Tibial artery (tissue), 4 donors: ENCODE results near the gene POGK.
"Not testable (repeated sequence)": the region's sequence is repeated elsewhere in the genome, so short reads cannot be mapped to it uniquely, and the experiment has no call there.

Experiments
- DNase-seq, 2 donors: peaks; one replicate each; pipeline ENCODE4 v3.0.0-alpha.2; 2019
- H3K27ac ChIP-seq, 2 donors: fragments of 200-600 bp; sonication (generic) in 1 of 2; 1 replicate in 1 of 2; 2 replicates in 1 of 2; pipeline ENCODE4 v1.5.1; 2018 to 2019; ENCODE audit warnings: mild to moderate bottlenecking in 1 of 2
- H3K27me3 ChIP-seq, 2 donors: fragments of 200-600 bp; sonication (generic) in 1 of 2; one replicate each; pipeline versions ENCODE4 v1.5.1 to v1.6.0; 2016 to 2019
- H3K36me3 ChIP-seq, 3 donors: fragments of 200-600 bp; sonication (generic) in 2 of 3; one replicate each; pipeline ENCODE4 v1.5.1; 2016 to 2019; ENCODE audit warnings: mild to moderate bottlenecking in 2 of 3
- H3K4me1 ChIP-seq, 4 donors: fragments of 200-600 bp; sonication (generic) in 2 of 4; 1 replicate in 3 of 4; 2 replicates in 1 of 4; pipeline ENCODE4 v1.5.1; 2016 to 2019
- H3K4me3 ChIP-seq, 2 donors: fragments of 200-600 bp; sonication (generic) in 1 of 2; 1 replicate in 1 of 2; 2 replicates in 1 of 2; pipeline ENCODE4 v1.5.1; 2018 to 2019; ENCODE audit warnings: mild to moderate bottlenecking in 2 of 2
- H3K9me3 ChIP-seq, 3 donors: fragments of 200-600 bp; sonication (generic) in 1 of 3; one replicate each; pipeline ENCODE4 v1.5.1; 2016 to 2019
- intact Hi-C: fragments of 100-400 bp; cut with DNase I; formaldehyde crosslinking; loops from one replicate; pipeline ENCODE4 v1.15.0; 2023; ENCODE audit warnings: low total_unique reads
- TF ChIP-seq, protein P1 (sequence below), 2 experiments: fragments of 200-600 bp in 1 of 2; fragments of 450-650 bp in 1 of 2; IDR thresholded peaks; one replicate each; pipeline ENCODE4 v1.5.1; 2017 to 2019; ENCODE audit warnings: antibody characterized with exemption in 2 of 2, mild to moderate bottlenecking in 1 of 2, moderate library complexity in 1 of 2

The POGK gene

DNA sequence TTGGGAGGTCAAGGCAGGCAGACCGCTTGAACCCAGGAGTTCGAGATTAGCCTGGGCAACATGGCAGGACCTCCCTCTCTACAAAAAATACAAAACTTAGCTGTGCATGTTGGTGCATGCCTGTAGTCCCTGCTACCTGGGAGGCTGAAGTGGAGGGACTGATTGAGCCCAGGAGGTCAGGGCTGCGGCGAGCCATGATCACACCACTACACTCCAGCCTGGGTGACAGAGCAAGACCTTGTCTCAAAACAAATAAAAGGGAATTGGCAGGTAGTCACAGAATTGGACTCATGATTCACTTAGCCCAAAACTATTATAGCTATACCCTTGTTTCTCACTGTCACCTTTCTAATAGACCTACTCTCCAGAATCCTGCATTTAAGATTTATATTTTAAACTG lies 31.3 kb downstream of the POGK start:
- H3K4me3 ChIP-seq: no peak overlapping the region
- TF ChIP-seq, protein P1, sequence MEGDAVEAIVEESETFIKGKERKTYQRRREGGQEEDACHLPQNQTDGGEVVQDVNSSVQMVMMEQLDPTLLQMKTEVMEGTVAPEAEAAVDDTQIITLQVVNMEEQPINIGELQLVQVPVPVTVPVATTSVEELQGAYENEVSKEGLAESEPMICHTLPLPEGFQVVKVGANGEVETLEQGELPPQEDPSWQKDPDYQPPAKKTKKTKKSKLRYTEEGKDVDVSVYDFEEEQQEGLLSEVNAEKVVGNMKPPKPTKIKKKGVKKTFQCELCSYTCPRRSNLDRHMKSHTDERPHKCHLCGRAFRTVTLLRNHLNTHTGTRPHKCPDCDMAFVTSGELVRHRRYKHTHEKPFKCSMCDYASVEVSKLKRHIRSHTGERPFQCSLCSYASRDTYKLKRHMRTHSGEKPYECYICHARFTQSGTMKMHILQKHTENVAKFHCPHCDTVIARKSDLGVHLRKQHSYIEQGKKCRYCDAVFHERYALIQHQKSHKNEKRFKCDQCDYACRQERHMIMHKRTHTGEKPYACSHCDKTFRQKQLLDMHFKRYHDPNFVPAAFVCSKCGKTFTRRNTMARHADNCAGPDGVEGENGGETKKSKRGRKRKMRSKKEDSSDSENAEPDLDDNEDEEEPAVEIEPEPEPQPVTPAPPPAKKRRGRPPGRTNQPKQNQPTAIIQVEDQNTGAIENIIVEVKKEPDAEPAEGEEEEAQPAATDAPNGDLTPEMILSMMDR (IDR thresholded peaks at IDR 0.05): no peak
- no peaks in the 10 kb centered on the region for H3K27me3 ChIP-seq
- intact Hi-C loops: no loop called here
- peaks cover 0 to 18% (median 10%) of the 10 kb centered on the region in 4 donors for H3K4me1 ChIP-seq
- no peak for DNase-seq
- H3K36me3 ChIP-seq: peaks cover 8 to 17% (median 11%) of the 10 kb centered on the region in 3 donors
- H3K27ac ChIP-seq: no peak overlapping the region
- H3K9me3 ChIP-seq: no peaks in the 10 kb centered on the region

DNA sequence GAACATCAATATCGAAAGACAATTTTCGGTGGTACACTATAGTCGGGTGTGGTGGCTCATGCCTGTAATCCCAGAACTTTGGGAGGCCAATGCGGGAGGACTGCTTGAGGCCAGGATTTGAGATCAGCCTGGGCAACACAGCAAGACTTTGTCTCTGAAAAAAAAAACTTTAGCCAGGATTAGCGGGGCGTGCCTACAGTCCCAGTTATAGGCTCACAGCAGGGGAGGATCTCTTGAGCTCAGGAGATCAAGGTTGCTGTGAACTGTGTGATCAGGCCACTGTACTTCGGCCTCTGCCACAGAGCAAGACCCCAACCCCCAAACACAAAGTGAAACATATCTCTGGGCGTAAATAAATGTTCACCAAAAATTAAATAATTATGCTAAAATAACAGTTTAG lies 35.2 kb downstream of the POGK start:
- no peaks in the 10 kb centered on the region for H3K9me3 ChIP-seq
- H3K36me3 ChIP-seq: no peaks in the 10 kb centered on the region
- TF ChIP-seq, protein P1 (IDR thresholded peaks at IDR 0.05): no peak
- no peak overlapping the region for H3K27ac ChIP-seq
- peaks cover 0 to 20% (median 12%) of the 10 kb centered on the region in 4 donors for H3K4me1 ChIP-seq
- DNase-seq: no peak
- intact Hi-C loops: no loop called here
- no peaks in the 10 kb centered on the region for H3K27me3 ChIP-seq
- H3K4me3 ChIP-seq: no peak overlapping the region

DNA sequence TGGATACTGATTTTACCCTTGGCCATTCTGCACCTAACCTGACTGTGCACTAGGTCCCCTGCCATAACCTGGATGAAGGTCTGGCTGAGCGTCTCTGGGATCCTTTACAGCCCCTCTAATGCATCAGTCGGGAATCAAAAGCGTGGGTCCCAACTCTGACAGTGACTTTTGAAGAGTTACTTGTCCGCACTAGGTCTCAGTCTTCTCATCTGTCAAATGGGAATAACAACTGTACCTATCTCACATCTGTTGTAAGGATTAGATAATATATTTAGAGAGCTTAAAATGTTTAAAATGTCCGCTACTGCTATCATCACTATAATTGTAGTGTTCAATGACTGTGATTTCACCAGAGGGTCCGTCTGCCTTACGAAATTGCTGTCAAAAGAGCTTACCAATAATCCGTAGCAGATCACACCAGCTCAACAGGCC lies 36.0 kb downstream of the POGK start:
- Histone ChIP-seq H3K9me3 (no peaks in the 10 kb centered on the region), H3K4me3 (peak overlapping the region; percentile 86 to 89), H3K4me1 (peaks cover 0 to 20% (median 12%) of the 10 kb centered on the region in 4 donors), H3K27me3 (no peaks in the 10 kb centered on the region), H3K36me3 (no peaks in the 10 kb centered on the region), H3K27ac (peak overlapping the region; percentile 89 to 91)
- no peak for DNase-seq
- intact Hi-C loops: loop anchor here (5.0 kb wide), 2 partner anchors 33 to 677 kb away; partner anchors contain the start of gene CREG1
- TF ChIP-seq, protein P1 (IDR thresholded peaks at IDR 0.05): no peak

DNA sequence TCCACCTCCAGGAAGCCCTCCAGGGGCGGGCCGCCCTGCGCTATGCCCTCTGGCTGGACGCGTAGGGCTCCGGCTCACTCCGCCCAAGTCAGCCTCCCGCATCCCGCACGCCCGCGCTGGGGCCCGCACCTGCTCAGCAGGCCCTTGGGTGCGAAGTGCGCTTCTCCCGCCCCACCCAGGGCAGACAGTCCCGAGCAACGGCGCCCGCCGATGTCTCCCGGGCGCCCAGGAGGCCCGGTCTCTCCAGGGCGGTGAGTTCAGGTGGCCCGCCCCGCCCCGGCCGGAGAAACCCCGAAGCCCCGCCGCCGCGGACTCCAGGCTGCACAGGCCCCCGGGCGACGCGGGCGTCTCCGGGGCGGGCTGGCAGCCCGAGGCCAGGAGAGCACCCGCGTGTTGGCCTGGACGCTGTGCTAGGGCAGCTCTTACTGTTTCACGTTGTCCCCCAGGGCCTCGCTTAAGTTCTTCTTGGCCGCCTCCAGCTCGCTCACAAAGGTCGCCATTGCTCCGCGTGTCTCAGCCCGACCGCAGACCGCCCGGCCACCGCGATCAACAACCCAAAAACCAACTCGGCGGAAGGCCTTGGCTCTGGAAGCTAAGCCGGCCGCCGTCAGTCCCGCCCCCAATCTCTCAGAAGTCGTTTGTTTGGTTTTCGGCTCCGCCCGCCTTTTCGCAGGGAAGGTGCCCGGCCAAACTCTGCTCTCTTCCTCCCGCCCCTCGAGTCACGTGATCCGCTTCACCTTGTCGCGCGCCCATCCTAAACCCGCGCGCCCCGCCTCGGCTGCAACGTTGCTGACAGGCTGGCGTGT lies 36.7 kb downstream of the POGK start, which contains the start of gene TADA1:
TSS of gene TADA1 (minus strand) at position 531 of the 806 bp plus-strand sequence. CDS start at position 500, 31 bp downstream.
- Histone ChIP-seq H3K27ac (peak within 1 kb of the TSS; percentile 89 to 91), H3K4me3 (peak within 1 kb of the TSS; percentile 86 to 89), H3K36me3 (no peaks in the 10 kb centered on the region), H3K9me3 (no peaks in the 10 kb centered on the region), H3K27me3 (no peaks in the 10 kb centered on the region), H3K4me1 (peaks cover 0 to 18% (median 12%) of the 10 kb centered on the region in 4 donors)
- TF ChIP-seq, protein P1 (IDR thresholded peaks at IDR 0.05): no peak
- intact Hi-C loops: loop anchor here (5.0 kb wide), 2 partner anchors 34 to 676 kb away; partner anchors contain the start of gene CREG1
- DNase-seq: peak; percentile 99

DNA sequence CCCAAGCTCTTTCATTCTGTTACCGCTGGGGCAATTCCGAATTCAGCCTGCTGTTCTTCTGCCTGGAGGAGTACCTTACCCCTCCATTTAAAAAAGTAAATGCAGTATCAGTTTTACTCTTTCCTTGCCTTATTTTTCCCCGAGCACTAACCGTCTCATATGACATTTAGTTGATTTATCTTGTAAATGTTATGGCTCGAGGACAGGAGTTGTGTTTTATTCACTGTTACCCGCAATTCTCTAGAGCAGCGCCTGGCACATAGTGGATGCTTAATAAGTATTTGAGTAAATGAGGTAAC lies 37.2 kb downstream of the POGK start:
- no peaks in the 10 kb centered on the region for H3K9me3 ChIP-seq
- H3K36me3 ChIP-seq: no peaks in the 10 kb centered on the region
- H3K27me3 ChIP-seq: no peaks in the 10 kb centered on the region
- TF ChIP-seq, protein P1 (IDR thresholded peaks at IDR 0.05): peak; percentile 23 to 39
- peaks cover 0 to 18% (median 12%) of the 10 kb centered on the region in 4 donors for H3K4me1 ChIP-seq
- peak overlapping the region; percentile 89 to 91 for H3K27ac ChIP-seq
- H3K4me3 ChIP-seq: peak overlapping the region; percentile 86 to 89
- intact Hi-C loops: loop anchor here (5.0 kb wide), 2 partner anchors 34 to 676 kb away; partner anchors contain the start of gene CREG1
- no peak for DNase-seq

DNA sequence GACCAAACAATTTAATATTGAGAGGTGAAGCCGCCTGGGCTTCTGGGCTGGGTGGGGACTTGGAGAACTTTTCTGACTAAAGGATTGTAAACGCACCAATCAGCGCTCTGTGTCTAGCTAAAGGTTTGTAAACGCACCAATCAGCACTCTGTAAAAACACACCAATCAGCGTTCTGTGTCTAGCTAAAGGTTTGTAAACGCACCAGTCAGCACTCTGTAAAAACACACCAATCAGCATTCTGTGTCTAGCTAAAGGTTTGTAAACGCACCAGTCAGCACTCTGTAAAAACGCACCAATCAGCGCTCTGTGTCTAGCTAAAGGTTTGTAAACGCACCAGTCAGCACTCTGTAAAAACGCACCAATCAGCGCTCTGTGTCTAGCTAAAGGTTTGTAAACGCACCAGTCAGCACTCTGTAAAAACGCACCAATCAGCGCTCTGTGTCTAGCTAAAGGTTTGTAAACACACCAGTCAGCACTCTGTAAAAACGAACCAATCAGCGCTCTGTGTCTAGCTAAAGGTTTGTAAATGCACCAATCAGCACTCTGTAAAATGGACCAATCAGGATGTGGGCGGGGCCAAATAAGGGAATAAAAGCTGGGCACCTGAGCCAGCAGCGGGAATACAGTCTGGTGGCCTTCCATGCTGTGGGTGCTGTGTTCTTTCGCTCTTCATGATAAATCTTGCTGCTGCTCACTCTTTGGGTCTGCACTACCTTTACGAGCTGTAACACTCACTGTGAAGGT lies 39.1 kb downstream of the POGK start:
- H3K4me3 ChIP-seq, DNase-seq, H3K36me3 ChIP-seq, H3K27me3 ChIP-seq, H3K27ac ChIP-seq, H3K9me3 ChIP-seq: not testable (repeated sequence)
- intact Hi-C loops: loop anchor here (5.0 kb wide), 2 partner anchors 36 to 674 kb away; partner anchors contain the start of gene CREG1
- peaks cover 0 to 18% (median 12%) of the 10 kb centered on the region in 4 donors for H3K4me1 ChIP-seq
